HG03060 (cell line): ENCODE measurements around the gene ADCY5.

Experiments used
- ATAC-seq: cut with Tn5 transposase; IDR thresholded peaks from one replicate; pipeline ENCODE4 v1.9.1; 2021; ENCODE audit warnings: low read depth, moderate number of reproducible peaks; ENCODE audit not compliant: unreplicated experiment

ADCY5 gene

GRCh38 chr3:123292321-123293310, 156.3 kb downstream of the ADCY5 start:
- ATAC-seq: no peak

GRCh38 chr3:123291404-123291803, 157.5 kb downstream of the ADCY5 start:
- ATAC-seq: no peak

DNA sequence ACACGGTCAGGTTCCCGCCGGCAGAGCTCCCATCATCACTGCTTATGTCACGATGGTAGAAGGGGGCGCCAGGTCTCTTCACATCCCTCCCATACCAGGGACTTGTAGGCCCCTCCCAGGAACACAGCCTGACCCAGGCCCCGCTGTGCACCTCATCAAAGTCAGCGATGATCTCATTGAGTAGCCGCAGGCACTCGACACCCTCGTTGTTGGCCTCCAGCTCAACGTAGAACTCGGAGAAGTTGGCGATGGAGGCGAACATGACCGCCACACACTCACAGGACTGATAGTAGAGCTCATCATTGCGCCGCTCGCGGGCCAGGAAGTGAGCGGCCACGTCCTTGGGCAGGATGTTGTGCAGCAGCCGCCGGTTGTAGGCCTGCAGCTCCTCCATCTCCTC, 157.9 kb downstream of the ADCY5 start:
- no peak for ATAC-seq

DNA sequence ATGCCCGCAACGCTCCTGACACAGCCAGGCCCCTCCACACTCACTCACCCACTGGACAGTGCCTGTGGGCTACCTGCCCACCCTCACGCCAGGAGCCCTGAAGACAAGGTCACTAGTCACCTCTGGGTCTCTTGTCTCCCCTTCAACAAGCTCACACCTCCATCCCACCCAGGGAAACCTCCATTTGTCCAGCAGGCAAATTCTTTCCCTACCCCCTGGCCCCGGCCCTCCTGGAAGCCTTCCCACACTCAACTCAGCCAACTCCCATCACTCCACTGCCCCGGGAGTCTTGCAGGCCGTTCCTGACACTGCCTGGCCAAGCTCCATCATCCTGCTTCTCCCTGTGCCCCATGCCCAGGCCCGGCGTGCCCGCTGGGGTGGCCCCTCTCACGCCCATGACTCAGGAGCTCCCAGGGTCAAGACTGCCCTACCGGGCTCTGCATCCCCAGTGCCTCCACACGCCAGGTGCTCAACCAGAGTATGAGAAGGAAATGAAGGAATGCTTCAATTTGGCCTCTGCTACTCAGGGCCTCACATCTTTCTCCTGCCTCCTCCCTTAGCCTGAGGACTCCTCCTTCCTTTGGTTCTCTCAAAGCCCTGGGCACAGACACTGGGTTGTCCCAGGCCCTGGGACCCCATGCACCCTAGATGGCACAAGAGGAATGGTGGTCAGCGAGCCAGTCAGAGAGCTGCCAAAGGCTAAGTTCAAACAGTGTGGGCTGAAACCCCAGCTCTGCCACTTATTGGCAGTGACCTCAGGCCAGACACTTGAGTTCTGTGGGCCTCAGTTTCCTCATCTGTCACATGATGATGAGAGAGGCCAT, 158.6 kb downstream of the ADCY5 start:
- no peak for ATAC-seq

- no peak for ATAC-seq
Observed at GRCh38 chr3:123289391-123290106, 159.3 kb downstream of the ADCY5 start.

GRCh38 chr3:123287962-123288302, 161.0 kb downstream of the ADCY5 start:
- ATAC-seq: no peak

GRCh38 chr3:123287051-123287961, 161.6 kb downstream of the ADCY5 start:
- no peak for ATAC-seq

DNA sequence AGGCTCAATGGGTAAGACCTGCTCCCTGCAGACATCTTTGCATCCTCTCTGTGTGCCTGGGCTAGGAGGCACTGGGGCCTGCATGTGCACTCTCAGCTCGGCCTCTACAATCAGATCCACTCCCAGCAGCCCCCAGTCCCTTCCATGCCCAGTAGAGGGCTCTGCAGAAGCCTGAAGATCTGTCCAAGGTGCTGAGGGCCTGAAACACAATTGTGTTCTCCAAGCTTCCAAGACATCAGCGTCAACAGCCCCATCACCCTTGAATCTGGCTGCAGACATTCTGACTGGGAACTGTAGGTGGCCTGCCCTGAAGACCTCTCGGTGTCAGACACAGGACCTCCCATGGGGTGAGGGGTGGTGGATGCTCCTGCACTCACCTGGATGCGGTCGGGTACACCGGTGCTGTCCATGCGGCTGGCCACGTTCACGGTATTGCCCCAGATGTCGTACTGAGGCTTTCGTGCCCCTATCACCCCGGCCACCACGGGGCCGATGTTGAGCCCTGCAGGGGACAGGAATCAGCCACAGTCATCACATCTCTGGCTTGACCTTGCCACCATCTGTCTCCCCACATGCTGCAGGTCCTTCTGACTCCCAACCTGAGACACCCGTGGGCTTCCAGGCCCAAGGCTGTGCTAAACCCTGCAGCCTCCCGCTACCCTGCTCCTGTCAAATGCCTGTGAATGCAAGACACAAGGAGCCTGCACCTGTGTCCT, 162.4 kb downstream of the ADCY5 start:
- ATAC-seq: no peak

DNA sequence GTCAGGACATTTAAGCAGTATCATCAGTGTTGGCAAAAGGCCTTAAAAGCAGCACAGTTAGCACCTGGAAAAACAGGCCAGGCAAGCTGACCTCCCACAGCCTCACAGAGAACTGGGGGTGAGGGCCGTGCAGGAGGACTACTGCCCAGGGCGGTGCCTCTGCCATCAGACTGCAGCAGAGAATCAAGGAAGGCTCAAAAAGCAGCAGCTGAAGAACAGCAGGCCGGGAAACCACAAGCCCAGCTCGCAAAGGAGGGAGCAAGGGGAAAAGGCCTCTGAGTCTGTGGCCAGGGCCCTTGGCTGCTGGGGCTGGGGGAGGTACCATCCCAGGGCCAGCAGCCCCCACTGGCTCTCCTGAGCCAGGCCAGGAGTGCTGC, 163.0 kb downstream of the ADCY5 start:
- ATAC-seq: no peak

DNA sequence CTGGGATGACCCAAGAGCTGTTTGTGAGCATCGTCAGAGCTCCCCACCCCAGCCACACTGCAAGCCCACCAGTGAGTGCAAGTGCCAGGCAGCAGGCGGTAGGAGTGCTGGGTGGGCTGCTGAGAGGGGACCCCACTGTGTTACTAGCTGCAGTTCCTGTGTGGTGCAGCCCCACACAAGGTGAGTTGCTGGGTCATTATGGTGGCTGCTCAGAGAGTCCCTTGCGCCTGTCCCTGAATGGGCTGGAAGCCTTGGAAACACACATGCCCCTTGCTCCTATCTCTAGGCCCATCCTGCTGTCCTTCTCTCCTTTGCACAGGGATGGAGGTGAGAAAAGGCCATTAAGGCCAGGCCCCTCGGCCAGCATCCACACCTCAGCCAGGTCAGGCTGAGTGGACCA, 163.4 kb downstream of the ADCY5 start:
- ATAC-seq: no peak

GRCh38 chr3:123285066-123285465, 163.8 kb downstream of the ADCY5 start:
- ATAC-seq: no peak

DNA sequence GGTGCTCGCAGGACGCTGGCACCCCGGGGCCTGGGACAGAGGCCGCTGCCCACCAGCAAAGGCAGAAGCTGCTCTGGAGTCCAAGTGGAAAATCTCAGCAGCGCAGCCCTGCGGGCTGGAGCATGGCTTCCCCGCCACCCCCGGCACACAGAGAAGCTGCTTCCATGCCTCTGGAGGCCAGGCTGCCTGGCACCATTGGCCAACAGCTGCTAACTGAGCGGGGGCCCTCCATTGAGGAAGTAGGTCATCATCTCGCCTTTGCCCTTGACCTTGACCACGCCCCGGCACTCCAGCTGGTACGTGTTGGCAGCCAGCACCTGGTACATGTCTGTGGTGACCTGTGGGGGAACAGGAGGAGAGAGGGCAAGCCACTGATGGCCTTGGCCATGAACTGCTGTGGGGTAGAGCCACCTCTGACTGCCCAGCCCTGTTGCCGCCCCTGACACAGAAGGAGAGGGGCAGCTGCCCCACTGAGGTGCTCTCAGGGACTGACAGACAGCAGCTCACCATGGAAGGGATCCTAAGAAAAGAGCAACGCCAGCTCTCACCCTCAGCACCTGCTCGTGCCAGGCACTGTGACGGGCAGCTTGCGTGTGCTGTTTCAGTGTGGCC, 164.4 kb downstream of the ADCY5 start:
- ATAC-seq: no peak

DNA sequence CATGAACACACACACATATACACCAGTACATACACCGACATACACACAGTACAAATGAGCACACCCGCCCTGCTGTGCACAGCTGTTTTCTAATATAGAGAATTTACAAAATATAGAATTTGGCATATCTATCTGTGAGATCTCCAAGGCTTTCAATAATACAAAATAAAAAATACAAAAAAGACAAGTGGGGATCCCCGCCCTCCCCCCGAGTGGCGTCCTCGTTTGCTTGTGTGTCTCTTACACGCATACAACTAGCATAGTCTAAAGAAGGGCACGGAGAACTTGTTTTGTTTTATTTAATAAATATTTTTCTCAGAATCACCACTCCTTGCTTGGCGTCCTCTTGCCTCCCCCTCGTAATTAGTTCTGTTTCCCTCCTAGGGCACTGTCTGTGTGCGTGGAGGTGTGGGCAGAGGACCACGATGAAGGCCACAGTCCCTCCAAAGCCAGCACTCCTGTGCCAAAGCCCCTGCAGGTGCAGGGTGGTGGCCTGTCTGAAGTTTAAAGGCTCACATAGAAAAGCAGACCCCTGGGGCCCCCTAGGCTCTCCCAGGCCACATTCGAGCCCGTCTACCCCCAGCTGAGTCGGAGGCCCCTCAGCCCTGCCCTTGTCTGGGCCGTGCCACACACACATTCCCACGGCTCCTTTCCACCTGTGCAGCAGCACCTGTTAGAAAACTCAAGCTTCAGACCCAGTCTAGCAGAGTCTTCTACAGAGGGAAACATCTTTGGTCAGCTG, 165.1 kb downstream of the ADCY5 start:
- ATAC-seq: no peak

DNA sequence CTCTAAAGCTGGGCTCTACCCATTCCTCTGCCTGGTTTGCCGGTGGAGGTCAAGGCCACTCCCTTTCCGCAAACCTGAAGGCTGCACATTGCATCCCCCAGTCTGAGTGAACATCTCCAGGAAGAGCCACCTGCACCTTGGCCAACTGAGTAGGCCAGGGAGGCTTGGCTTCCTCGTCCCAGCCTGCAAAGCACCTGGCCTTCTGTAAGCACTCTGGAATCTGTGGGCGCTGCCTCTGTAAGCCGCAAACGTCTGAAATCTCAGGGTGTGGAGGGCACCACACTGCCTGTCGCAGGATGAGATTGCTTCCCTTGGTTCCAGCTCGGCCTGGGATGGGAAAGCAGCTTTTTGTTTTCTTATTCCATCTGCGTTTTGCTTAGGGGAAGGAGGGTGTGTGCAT, 165.8 kb downstream of the ADCY5 start:
- ATAC-seq: no peak

DNA sequence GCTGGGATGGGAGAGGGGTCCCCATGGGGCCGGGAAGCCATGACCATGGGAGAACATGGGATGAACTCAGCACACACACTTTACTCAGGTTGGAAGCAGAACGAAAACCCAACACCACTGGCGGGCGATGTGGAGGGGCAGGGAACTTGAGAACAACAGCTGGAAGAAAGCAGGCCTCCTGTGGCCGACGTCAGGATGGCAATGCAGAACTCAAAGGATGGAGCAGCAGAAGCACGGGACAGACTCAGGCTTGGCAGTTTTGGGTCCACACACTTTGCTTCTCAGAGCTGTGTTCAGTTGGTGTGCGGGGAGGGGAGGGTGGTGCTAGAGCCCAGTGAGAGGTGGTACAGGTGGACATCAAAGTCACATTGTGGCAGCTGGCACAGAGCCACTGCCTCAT, 166.4 kb downstream of the ADCY5 start:
- ATAC-seq: no peak

GRCh38 chr3:123281929-123282328, 167.0 kb downstream of the ADCY5 start:
- no peak for ATAC-seq

- no peak for ATAC-seq
Observed at GRCh38 chr3:123281406-123281805, 167.5 kb downstream of the ADCY5 start.

DNA sequence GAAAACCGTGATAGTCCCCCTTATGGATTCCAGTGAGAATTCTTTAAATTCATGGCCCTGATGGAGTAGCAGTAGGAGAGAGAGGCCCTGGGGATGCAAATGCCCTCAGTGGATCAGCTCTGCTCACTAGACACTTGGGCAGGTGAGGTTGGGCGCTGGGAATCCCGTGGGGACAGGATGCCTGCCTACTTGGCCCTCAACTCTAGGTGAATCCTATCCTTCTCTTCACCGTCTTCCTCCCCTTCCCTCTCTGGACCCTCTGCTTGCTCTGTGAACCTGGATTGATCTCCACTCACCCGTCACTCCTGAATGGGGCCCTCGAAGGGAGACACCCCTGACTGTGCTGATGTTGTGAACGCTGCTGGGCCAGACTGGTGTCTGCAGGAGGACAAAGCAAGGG, 169.8 kb downstream of the ADCY5 start:
- ATAC-seq: no peak
